Ammon's horn (tissue), 1 donor: ENCODE data around the gene GAS2L1.

ENCODE experiments used
- DNase-seq: peaks from one replicate; pipeline ENCODE4 v3.0.0-alpha.2; 2016; ENCODE audit warnings: low spot score

GAS2L1 gene

DNA sequence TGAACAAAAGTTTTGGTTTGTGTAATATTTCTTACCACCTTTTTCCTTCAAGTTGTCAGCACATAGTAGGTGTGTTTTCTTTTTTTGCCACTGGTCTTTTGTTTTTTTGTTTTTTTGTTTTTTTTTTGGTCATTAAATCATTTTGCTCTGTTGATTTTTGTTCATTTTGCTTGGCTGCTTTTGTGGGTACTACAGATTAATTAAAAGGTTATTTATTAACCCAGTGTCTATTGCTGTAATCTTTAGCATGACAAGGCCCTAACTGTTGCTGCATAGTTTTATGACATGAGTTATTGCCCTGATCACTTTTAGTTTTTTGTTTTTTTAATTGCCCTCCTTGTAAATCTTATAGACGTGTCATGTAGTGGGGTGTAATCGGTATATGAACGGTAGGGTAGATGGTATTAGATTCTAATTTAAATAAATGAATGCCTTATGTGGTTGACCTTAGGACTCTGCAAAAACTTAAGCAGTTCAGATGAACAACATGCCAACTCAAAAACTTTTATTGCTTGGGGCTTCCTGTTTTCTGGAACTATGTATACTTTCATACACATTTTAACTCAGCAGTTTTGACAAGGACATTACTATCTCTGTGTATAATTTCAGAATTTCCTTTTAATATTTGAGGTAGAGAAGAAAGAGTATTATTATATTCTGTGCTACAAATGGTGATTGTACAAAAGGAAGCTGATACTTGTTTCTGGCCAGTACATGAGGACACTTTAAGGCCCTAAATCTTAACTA, 30.5 kb upstream of the GAS2L1 start:
- no peak for DNase-seq

DNA sequence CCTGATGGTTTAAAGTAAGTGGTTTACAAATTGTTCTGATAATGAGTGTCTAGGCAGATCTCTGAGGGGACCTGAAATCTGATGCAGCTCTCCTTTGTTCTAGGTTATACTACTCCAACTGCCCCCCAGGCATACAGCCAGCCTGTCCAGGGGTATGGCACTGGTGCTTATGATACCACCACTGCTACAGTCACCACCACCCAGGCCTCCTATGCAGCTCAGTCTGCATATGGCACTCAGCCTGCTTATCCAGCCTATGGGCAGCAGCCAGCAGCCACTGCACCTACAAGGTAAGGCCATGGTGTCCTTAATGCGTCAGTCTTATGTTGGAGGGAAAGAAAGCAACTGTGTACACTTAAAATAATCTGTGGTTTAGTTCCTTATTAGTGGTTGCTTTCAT, 28.5 kb upstream of the GAS2L1 start:
- DNase-seq: no peak

GRCh38 chr22:29284196-29284595, 22.3 kb upstream of the GAS2L1 start:
- DNase-seq: no peak

GRCh38 chr22:29288837-29289236, 17.6 kb upstream of the GAS2L1 start:
- no peak for DNase-seq

- DNase-seq: no peak
Observed at GRCh38 chr22:29290061-29290460, 16.4 kb upstream of the GAS2L1 start.

DNA sequence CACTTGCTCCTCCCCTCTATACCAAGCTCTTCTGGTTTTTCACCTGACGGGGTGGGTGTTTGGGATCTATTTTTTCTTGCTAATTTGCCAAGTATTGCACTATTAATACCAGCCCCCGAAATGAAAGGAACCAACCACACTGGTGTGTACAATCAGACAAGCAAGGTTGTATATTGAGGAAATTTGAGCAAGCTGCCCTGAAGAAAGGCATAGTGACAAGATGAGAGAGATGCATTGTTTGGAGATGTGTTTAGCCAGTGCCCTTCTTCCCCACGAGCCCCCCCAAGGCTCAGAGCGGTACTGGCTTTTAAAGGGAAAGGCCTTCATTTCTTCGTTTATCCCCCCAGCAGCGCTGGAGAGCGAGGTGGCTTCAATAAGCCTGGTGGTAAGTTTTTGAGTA, 15.2 kb upstream of the GAS2L1 start:
- DNase-seq: no peak

DNA sequence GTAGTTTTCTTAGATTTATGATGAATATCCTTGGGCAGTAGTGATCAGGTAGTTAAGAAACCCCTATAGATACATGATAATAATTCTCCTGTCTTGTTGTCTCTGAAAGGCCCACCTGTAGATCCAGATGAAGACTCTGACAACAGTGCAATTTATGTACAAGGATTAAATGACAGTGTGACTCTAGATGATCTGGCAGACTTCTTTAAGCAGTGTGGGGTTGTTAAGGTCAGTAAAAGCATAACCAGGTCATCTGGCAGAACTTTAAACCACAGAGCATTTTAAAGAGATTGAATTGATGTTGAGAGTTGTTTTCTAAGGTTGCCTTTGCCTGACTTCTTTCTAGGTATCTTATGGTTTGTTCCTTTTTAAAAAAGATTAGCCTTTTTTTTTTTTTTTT, 14.1 kb upstream of the GAS2L1 start:
- no peak for DNase-seq

DNA sequence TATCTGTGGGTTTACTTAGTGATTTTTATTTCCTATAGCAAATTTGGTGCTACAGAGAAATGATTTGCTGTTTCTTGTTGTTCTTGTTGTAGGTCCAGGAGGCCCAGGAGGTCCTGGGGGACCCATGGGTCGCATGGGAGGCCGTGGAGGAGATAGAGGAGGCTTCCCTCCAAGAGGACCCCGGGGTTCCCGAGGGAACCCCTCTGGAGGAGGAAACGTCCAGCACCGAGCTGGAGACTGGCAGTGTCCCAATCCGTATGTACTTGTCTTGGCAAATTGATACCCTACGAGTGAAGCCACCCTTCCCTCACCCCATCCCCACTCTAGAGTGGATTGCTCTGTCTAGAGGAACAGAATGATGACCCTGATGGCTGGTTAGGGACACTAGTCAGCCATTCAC, 7.8 kb upstream of the GAS2L1 start:
- DNase-seq: no peak

- no peak for DNase-seq
Observed at GRCh38 chr22:29299136-29299900, 7.1 kb upstream of the GAS2L1 start.

GRCh38 chr22:29300467-29300806, 6.0 kb upstream of the GAS2L1 start:
- no peak for DNase-seq

- DNase-seq: no peak
Observed at GRCh38 chr22:29300807-29301601, 5.4 kb upstream of the GAS2L1 start.

DNA sequence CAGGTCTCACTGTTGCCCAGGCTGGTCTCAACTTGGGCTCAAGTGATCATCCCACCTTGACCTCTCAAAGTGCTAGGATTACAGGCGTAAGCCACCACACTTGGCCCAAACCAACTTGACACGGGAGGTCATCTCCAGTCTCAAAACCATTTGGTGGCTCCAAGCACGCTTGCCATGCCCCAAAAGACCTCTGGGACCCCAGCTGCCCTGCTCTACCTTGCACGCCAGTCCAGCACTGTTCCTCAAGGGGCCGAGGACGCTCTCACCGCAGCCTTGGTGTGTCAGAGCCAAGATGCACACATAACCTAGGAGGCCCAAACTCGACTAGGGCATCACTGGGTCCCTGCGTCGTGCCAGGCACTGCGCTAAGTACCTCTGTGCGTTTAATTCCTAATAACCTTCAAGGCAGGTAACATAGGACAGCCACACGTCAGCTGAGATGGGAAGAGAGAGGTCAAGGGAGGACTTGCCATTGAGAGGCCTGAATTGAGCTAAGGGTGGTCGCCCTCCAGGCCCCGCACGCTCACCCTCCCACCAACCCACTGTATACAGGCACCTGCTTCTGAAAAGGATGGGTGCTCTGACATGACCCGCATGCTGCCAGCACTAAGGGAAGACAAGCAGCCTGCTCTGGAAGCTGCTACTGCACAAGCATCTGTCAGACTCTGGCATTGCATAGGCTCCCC, 4.6 kb upstream of the GAS2L1 start:
- no peak for DNase-seq

- DNase-seq: no peak
Observed at GRCh38 chr22:29302402-29302680, 4.1 kb upstream of the GAS2L1 start.

DNA sequence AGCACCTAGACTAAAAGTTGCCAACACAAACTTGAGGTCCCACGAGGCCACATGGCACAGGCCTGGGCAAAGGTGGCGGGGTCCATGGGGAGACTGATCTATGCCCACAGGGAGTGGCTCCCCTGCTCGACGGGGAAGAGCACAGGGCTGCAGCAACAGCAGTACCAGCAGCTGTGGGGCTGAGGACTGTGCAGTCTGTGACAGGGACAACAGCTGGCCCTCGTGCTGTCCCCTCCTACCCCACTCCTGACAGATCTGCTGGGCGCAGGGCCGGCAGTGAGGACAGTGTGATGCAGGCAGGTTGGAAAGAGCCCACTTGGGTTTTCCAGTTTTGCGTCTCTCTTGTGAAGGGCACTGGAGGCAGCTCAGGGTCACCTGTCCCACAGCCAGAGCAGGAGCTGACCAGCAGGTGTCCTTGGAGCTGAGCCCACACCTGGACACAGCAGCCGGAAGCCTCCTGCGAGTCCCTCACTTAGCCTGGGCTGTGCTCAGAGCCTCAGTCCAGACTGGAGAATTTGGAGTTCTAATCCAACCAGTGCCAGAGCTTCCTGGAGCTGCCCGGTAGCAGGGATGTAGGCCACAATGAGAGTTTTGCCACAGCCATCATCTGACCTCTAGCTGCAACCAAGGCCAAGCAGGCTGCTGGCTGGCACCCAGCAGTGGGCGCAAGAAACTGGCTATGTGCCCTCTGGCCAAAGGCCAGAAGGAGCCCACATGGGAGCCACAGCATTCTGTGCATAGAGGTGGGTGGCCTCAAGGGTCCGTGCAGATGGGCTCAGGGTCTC, 3.6 kb upstream of the GAS2L1 start:
- no peak for DNase-seq

DNA sequence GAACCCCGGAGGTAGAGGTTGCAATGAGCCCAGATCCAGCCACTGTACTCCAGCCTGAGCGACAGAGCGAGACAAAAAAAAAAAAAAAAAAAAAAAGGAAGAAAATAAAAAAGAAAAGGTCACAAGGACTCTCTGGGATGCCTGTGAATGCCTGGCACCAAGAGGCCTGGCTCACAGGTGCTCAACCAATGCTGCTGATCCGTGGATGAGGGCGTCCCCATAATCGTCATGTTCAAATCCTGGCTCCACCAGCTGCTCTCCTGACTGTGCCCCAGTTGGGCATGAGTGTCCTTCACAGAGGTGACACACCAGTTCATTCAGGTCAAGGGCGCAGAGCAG, 645 bp upstream of the GAS2L1 start:
- no peak for DNase-seq

DNA sequence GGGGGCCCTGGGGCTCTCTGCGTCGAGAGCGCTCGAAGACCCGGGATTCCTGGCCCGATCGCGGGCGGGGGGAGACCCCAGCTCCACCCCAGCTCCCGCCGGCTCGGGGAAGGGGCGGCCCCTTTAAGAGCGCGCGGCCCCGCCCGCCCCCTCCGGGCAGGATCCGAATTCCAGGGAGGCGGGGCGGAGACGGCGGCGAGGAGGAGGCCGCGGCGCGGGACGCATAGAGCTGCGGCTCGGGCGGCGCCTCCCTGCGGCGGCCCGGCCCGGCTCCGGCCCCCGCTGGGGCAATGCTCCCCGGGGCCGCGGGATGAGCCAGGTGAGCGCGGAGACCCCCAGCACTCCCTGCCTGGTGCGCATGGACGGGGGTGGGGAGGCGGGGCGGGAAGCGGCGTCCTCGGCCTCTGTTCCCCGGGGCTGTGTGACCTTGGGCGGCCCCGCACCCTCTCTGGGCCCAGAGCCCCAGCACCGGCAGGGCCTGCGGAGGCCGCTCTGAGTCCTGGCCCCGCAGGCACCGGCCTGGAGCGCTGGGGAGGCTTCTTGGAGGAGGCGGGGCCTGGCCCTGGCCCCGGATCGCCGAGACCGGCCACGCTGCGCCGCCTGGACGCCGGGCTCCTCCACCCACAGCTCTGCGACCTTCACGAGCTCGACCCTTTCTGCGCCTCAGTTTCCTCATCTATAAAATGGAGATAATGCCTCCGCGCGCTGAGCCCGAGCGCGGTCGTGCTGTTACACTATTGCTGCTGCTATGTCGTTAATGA, 565 bp downstream of the GAS2L1 start:
- peak; percentile 80 for DNase-seq

DNA sequence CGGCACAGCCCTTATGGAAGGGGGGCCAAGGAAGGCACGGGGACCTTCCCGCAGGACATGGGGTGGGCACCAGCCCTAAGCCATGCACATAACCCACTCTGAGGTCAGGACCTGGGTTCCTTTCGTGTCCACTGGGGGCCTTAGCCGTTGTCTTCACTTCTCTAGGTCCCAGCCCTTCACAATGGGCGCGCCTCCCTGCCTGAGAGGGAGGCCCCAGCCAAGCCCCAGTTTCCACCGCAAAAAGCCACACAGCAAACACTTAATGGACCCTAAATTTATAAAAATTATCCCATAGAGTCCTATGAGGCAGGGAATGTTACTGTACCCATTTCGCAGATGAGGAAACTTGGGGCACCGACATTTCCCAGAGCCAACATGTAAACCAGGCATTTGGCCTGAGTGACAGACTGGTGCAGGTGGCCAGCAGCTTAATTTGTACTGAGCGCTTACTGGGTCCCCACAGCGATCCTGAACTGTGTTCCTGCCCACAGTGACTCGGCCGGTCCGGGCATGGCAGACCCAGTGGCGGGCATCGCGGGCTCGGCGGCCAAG, 1.2 kb downstream of the GAS2L1 start:
- no peak for DNase-seq

GRCh38 chr22:29308148-29308790, 1.8 kb downstream of the GAS2L1 start:
- no peak for DNase-seq

- DNase-seq: no peak
Observed at GRCh38 chr22:29308791-29309262, 2.4 kb downstream of the GAS2L1 start.
